GM19455 (cell line): Measurements from ENCODE around the gene CDADC1.

Source experiments
- ATAC-seq: cut with Tn5 transposase; IDR thresholded peaks from one replicate; pipeline ENCODE4 v1.9.1; 2021; ENCODE audit not compliant: unreplicated experiment

CDADC1 gene

GRCh38 chr13:49235856-49236431 is 11.8 kb upstream of the CDADC1 start:
- ATAC-seq: no peak

GRCh38 chr13:49238621-49239020 is 9.1 kb upstream of the CDADC1 start:
- ATAC-seq: no peak

- no peak for ATAC-seq
These were observed 7.7 kb upstream of the CDADC1 start for GRCh38 chr13:49240017-49240416.

GRCh38 chr13:49241296-49241695 is 6.4 kb upstream of the CDADC1 start:
- ATAC-seq: no peak

GRCh38 chr13:49245101-49245500 is 2.6 kb upstream of the CDADC1 start:
- ATAC-seq: no peak

- peak; percentile 43 for ATAC-seq
These were observed 679 bp upstream of the CDADC1 start for GRCh38 chr13:49246850-49247642.

GRCh38 chr13:49248622-49249002 is 887 bp downstream of the CDADC1 start:
- peak; percentile 6 for ATAC-seq

GRCh38 chr13:49251326-49251725 is 3.6 kb downstream of the CDADC1 start:
- ATAC-seq: no peak

- no peak for ATAC-seq
These were observed 5.6 kb downstream of the CDADC1 start for GRCh38 chr13:49253310-49253709.

GRCh38 chr13:49254007-49254406 is 6.3 kb downstream of the CDADC1 start:
- no peak for ATAC-seq

GRCh38 chr13:49256841-49257240 is 9.1 kb downstream of the CDADC1 start:
- no peak for ATAC-seq

GRCh38 chr13:49258089-49258796 is 10.5 kb downstream of the CDADC1 start:
- no peak for ATAC-seq

- no peak for ATAC-seq
These were observed 11.9 kb downstream of the CDADC1 start for GRCh38 chr13:49259586-49259985.

GRCh38 chr13:49262634-49263033 is 14.9 kb downstream of the CDADC1 start:
- no peak for ATAC-seq

GRCh38 chr13:49265822-49266221 is 18.1 kb downstream of the CDADC1 start:
- no peak for ATAC-seq

- ATAC-seq: no peak
These were observed 23.5 kb downstream of the CDADC1 start for GRCh38 chr13:49271264-49271663.

- ATAC-seq: no peak
These were observed 24.6 kb downstream of the CDADC1 start for GRCh38 chr13:49272296-49272695.

GRCh38 chr13:49278211-49278610 is 30.5 kb downstream of the CDADC1 start:
- ATAC-seq: no peak

- no peak for ATAC-seq
These were observed 31.4 kb downstream of the CDADC1 start for GRCh38 chr13:49279112-49279511.

GRCh38 chr13:49279885-49280284 is 32.2 kb downstream of the CDADC1 start:
- no peak for ATAC-seq

GRCh38 chr13:49287995-49288394 is 40.3 kb downstream of the CDADC1 start:
- ATAC-seq: no peak

GRCh38 chr13:49288458-49288857 is 40.7 kb downstream of the CDADC1 start:
- no peak for ATAC-seq
